HEK293 (cell line): Measurements from ENCODE around the gene KIFAP3.

Experiments used
- BCL11A ChIP-seq: fragments of 450-650 bp; formaldehyde crosslinking; IDR thresholded peaks from 2 replicates; pipeline ENCODE4 v1.5.1; 2016; ENCODE audit warnings: low read depth, missing biosample characterization, missing genetic modification characterization
- CTCF ChIP-seq: fragments of 450-650 bp; formaldehyde crosslinking; IDR thresholded peaks from 2 replicates; pipeline ENCODE4 v1.5.1; 2016; ENCODE audit warnings: missing biosample characterization, missing genetic modification characterization
- PATZ1 ChIP-seq: fragments of 450-650 bp; formaldehyde crosslinking; IDR thresholded peaks from 2 replicates; pipeline ENCODE4 v1.5.1; 2016; ENCODE audit warnings: missing biosample characterization, missing genetic modification characterization
- RBAK ChIP-seq: fragments of 450-650 bp; formaldehyde crosslinking; IDR thresholded peaks from 2 replicates; pipeline ENCODE4 v1.5.1; 2016; ENCODE audit warnings: missing biosample characterization, missing genetic modification characterization
- REPIN1 ChIP-seq: fragments of 450-650 bp; formaldehyde crosslinking; IDR thresholded peaks from 2 replicates; pipeline ENCODE4 v1.5.1; 2017; ENCODE audit warnings: missing biosample characterization, missing genetic modification characterization, low read depth
- ZBTB8A ChIP-seq: fragments of 450-650 bp; formaldehyde crosslinking; IDR thresholded peaks from 2 replicates; pipeline ENCODE4 v1.5.1; 2016; ENCODE audit warnings: missing biosample characterization, missing genetic modification characterization
- ZNF148 ChIP-seq: fragments of 450-650 bp; formaldehyde crosslinking; IDR thresholded peaks from 2 replicates; pipeline ENCODE4 v1.5.0; 2017; ENCODE audit warnings: missing biosample characterization, missing genetic modification characterization, borderline replicate concordance
- ZNF280D ChIP-seq: fragments of 450-650 bp; formaldehyde crosslinking; IDR thresholded peaks from 2 replicates; pipeline ENCODE4 v1.5.1; 2016; ENCODE audit warnings: missing biosample characterization, missing genetic modification characterization
- ZNF585B ChIP-seq: fragments of 450-650 bp; formaldehyde crosslinking; IDR thresholded peaks from 2 replicates; pipeline ENCODE4 v1.5.1; 2016; ENCODE audit warnings: missing biosample characterization, missing genetic modification characterization
- ZNF629 ChIP-seq: fragments of 450-650 bp; formaldehyde crosslinking; IDR thresholded peaks from 2 replicates; pipeline ENCODE4 v1.5.1; 2017; ENCODE audit warnings: missing biosample characterization, missing genetic modification characterization
- ZNF639 ChIP-seq: fragments of 450-650 bp; formaldehyde crosslinking; IDR thresholded peaks from 2 replicates; pipeline ENCODE4 v1.5.1; 2016; ENCODE audit warnings: missing biosample characterization, missing genetic modification characterization
- ZNF654 ChIP-seq: fragments of 450-650 bp; formaldehyde crosslinking; IDR thresholded peaks from 2 replicates; pipeline ENCODE4 v1.5.1; 2016; ENCODE audit warnings: low read depth, missing biosample characterization, missing genetic modification characterization
- ZNF776 ChIP-seq: fragments of 450-650 bp; formaldehyde crosslinking; IDR thresholded peaks from 2 replicates; pipeline ENCODE4 v1.5.0; 2017; ENCODE audit warnings: missing biosample characterization, missing genetic modification characterization, borderline replicate concordance
- ZSCAN5A ChIP-seq: fragments of 450-650 bp; formaldehyde crosslinking; IDR thresholded peaks from 2 replicates; pipeline ENCODE4 v1.5.1; 2016; ENCODE audit warnings: missing biosample characterization, missing genetic modification characterization

GRCh38 chr1:169989246-169989645 is 85.2 kb downstream of the KIFAP3 start:
- TF ChIP-seq CTCF (tag by site-specific recombination) = no peak
- TF ChIP-seq ZNF639 (tag by site-specific recombination) = no peak
- no peak for TF ChIP-seq ZSCAN5A (tag by site-specific recombination)
- TF ChIP-seq ZNF776 = no peak
- no peak for TF ChIP-seq PATZ1 (tag by site-specific recombination)
- no peak for TF ChIP-seq ZNF654
- TF ChIP-seq REPIN1 (tag by site-specific recombination) = no peak
- no peak for TF ChIP-seq ZNF280D (tag by site-specific recombination)
- no peak for TF ChIP-seq ZNF585B (tag by site-specific recombination)
- no peak for TF ChIP-seq RBAK (tag by site-specific recombination)
- TF ChIP-seq ZNF629 (tag by site-specific recombination) = no peak
- no peak for TF ChIP-seq ZNF148 (tag by site-specific recombination)
- no peak for TF ChIP-seq BCL11A (tag by site-specific recombination)
- TF ChIP-seq ZBTB8A (tag by site-specific recombination) = no peak
